Transverse colon (tissue), 4 donors: Measurements from ENCODE around the gene FURIN. TPM values are rescaled to one million over a fixed set of nuclear protein-coding genes. Genes with fewer than 3 reads are reported as not detected.

Experiments used
- DNase-seq: peaks from one replicate; pipeline ENCODE4 v3.0.0-alpha.2; 2019
- H3K27ac ChIP-seq, 4 donors: fragments of 200-600 bp; sonication (generic); 2 replicates each; pipeline ENCODE4 v1.5.1; 2016 to 2018; ENCODE audit warnings: inconsistent platforms in 4 of 4
- H3K27me3 ChIP-seq: fragments of 200-600 bp; sonication (generic); 2 replicates; pipeline ENCODE4 v1.5.1; 2017; ENCODE audit warnings: inconsistent platforms
- H3K36me3 ChIP-seq, 4 donors: fragments of 200-600 bp; sonication (generic); 2 replicates each; pipeline ENCODE4 v1.5.1; 2017 to 2019; ENCODE audit warnings: inconsistent platforms in 4 of 4
- H3K4me1 ChIP-seq, 4 donors: fragments of 200-600 bp; sonication (generic); 2 replicates each; pipeline ENCODE4 v1.5.1; 2017 to 2020; ENCODE audit warnings: inconsistent platforms in 4 of 4
- H3K4me3 ChIP-seq, 4 donors: fragments of 200-600 bp; sonication (generic); 1 replicate in 1 of 4; 2 replicates in 3 of 4; pipeline versions ENCODE4 v1.5.1 to v1.6.1; 2017 to 2019; ENCODE audit warnings: inconsistent platforms in 4 of 4
- H3K9me3 ChIP-seq, 2 donors: fragments of 200-600 bp; sonication (generic); 2 replicates each; pipeline ENCODE4 v1.5.1; 2017 to 2019; ENCODE audit warnings: inconsistent platforms in 2 of 2
- CTCF ChIP-seq, 5 experiments: fragments of 200-600 bp in 3 of 5; fragments of 450-650 bp in 2 of 5; sonication (generic) in 3 of 5; IDR thresholded peaks; 1 replicate in 2 of 5; 2 replicates in 3 of 5; pipeline ENCODE4 v1.5.1; 2016 to 2017; ENCODE audit warnings: antibody characterized with exemption in 5 of 5, inconsistent platforms in 3 of 5, mild to moderate bottlenecking in 2 of 5, moderate library complexity in 1 of 5
- EP300 ChIP-seq: sonication (generic); formaldehyde crosslinking; IDR thresholded peaks from one replicate; pipeline ENCODE4 v1.6.1; 2017; ENCODE audit warnings: antibody characterized with exemption, low read depth
- POLR2A ChIP-seq: fragments of 450-650 bp; IDR thresholded peaks from one replicate; pipeline ENCODE4 v1.6.1; 2016; ENCODE audit warnings: antibody characterized with exemption, mild to moderate bottlenecking, moderate library complexity
- POLR2AphosphoS5 ChIP-seq, 3 donors: sonication (generic); formaldehyde crosslinking; IDR thresholded peaks; one replicate each; pipeline ENCODE4 v1.6.1; 2016; ENCODE audit warnings: antibody characterized with exemption in 3 of 3
- WGBS, 2 donors: methylation state at CpG; one replicate each; pipeline ENCODE4 v1.1.5; 2018; ENCODE audit warnings: low coverage in 1 of 2; 5-methylcytosine and 5-hydroxymethylcytosine counted together
- in situ Hi-C, 4 donors: fragments of 200-750 bp; cut with MboI; loops; one replicate each; pipeline versions ENCODE4 v1.15.0 to v1.15.1; 2017; ENCODE audit warnings: low sequenced_read_pairs in 3 of 4, low pct_ligation_motif_present in 1 of 4, low pct_unique_long_range_greater_than_20kb in 1 of 4
- intact Hi-C: fragments of 100-400 bp; cut with DNase I; formaldehyde crosslinking; loops from one replicate; pipeline ENCODE4 v1.15.1; 2023; ENCODE audit warnings: low total_unique reads
- total RNA-seq, 4 donors: library from RNA; depleted of rRNA; stranded (reverse); fragments of >200 nt; gene quantifications; one replicate each; pipeline ENCODE4 v1.1.0, GENCODE V29; 2016

FURIN gene
- total RNA-seq, 4 donors from 2014 or later = 64.6 to 109 (median 80.6) TPM

GRCh38 chr15:90871716-90872485, 3.5 kb downstream of the FURIN start:
- intact Hi-C loops = no loop called here
- no peak for TF ChIP-seq CTCF (IDR thresholded peaks at IDR 0.05)
- TF ChIP-seq EP300 = no peak
- 1% methylated on average over 17 of the region's 77 CpGs; no CpG with 5 or more reads in 1 of the 2 donors for WGBS, 2 donors

GRCh38 chr15:90872486-90873184, 4.2 kb downstream of the FURIN start:
- in situ Hi-C loops (no loop called here), intact Hi-C loops (no loop called here)
- Histone ChIP-seq H3K4me1 (peaks cover 30 to 54% (median 48%) of the 10 kb centered on the region in 4 donors), H3K4me3 (peak overlapping the region; percentile 93 to 99 (median 95)), H3K36me3 (peaks cover 0 to 16% (median 7%) of the 10 kb centered on the region in 4 donors), H3K9me3 (no peaks in the 10 kb centered on the region), H3K27ac (peak overlapping the region; percentile 96 to 97 (median 96)), H3K27me3 (no peaks in the 10 kb centered on the region)
- DNase-seq = no peak
- TF ChIP-seq POLR2AphosphoS5 (IDR thresholded peaks at IDR 0.05) = peak in 1 of 3 donors; percentile 43
- no peak for TF ChIP-seq POLR2A
- no peak for TF ChIP-seq EP300
- TF ChIP-seq CTCF (IDR thresholded peaks at IDR 0.05) = no peak
- WGBS, 2 donors = 22 to 23% methylated on average over 11 to 12 of the region's 12 CpGs

More at GRCh38 chr15:90871716-90872485, 3.5 kb downstream of the FURIN start:
- Histone ChIP-seq H3K27ac (peak overlapping the region; percentile 96 to 97 (median 96)), H3K36me3 (peaks cover 0 to 9% (median 3%) of the 10 kb centered on the region in 4 donors), H3K4me1 (peaks cover 30 to 54% (median 48%) of the 10 kb centered on the region in 4 donors), H3K27me3 (no peaks in the 10 kb centered on the region), H3K4me3 (peak overlapping the region; percentile 93 to 99 (median 95)), H3K9me3 (no peaks in the 10 kb centered on the region)
- in situ Hi-C loops = no loop called here
- peak; percentile 33 for DNase-seq

GRCh38 chr15:90873488-90873997, 5.2 kb downstream of the FURIN start:
- TF ChIP-seq POLR2AphosphoS5 (IDR thresholded peaks at IDR 0.05) = no peak
- no peak for TF ChIP-seq POLR2A
- TF ChIP-seq EP300 = no peak
- TF ChIP-seq CTCF (IDR thresholded peaks at IDR 0.05) = no peak
- Histone ChIP-seq H3K4me1 (peaks cover 30 to 47% (median 45%) of the 10 kb centered on the region in 4 donors), H3K4me3 (peak overlapping the region in 1 of 4 donors; percentile 94), H3K36me3 (peaks cover 0 to 22% (median 11%) of the 10 kb centered on the region in 4 donors), H3K27ac (peak overlapping the region in 3 of 4 donors; percentile 36 to 96 (median 96)), H3K9me3 (no peaks in the 10 kb centered on the region), H3K27me3 (no peaks in the 10 kb centered on the region)
- in situ Hi-C loops = no loop called here
- 83% methylated on average over 6 of the region's 6 CpGs; no CpG with 5 or more reads in 1 of the 2 donors for WGBS, 2 donors
- no peak for DNase-seq
- intact Hi-C loops = no loop called here
